HUES64 (cell line): ENCODE data around the gene IGF1R.

Experiments
- H3K27ac ChIP-seq: 2 replicates; pipeline ENCODE4 v1.7.0; 2013; ENCODE audit warnings: low read depth, low read length, inconsistent platforms
- H3K27me3 ChIP-seq: 2 replicates; pipeline ENCODE4 v1.6.1; 2013; ENCODE audit warnings: mild to moderate bottlenecking, low read length; ENCODE audit not compliant: insufficient read depth
- H3K36me3 ChIP-seq: 2 replicates; pipeline ENCODE4 v1.6.1; 2013; ENCODE audit warnings: mild to moderate bottlenecking, low read length; ENCODE audit not compliant: insufficient read depth
- H3K4me1 ChIP-seq: 2 replicates; pipeline ENCODE4 v1.6.1; 2013; ENCODE audit warnings: mild to moderate bottlenecking, low read length, moderate library complexity; ENCODE audit not compliant: insufficient read depth
- H3K4me3 ChIP-seq: 2 replicates; pipeline ENCODE4 v1.5.1; 2013; ENCODE audit warnings: mild to moderate bottlenecking, low read length, moderate library complexity
- H3K9ac ChIP-seq: 2 replicates; pipeline ENCODE4 v1.6.1; 2013; ENCODE audit warnings: mild to moderate bottlenecking, low read depth, low read length
- H3K9me3 ChIP-seq: 2 replicates; pipeline ENCODE4 v1.6.1; 2013; ENCODE audit warnings: low read depth, low read length; ENCODE audit not compliant: insufficient read depth
- WGBS: fragments of 150-250, 120-280 bp; methylation state at CpG from one replicate; pipeline ENCODE4 v1.1.7; 2013; ENCODE audit warnings: missing lambda C conversion rate; 5-methylcytosine and 5-hydroxymethylcytosine counted together

IGF1R gene

GRCh38 chr15:98676586-98677270 lies 28.4 kb downstream of the IGF1R start:
- Histone ChIP-seq H3K27me3 (no peaks in the 10 kb centered on the region), H3K36me3 (no peaks in the 10 kb centered on the region), H3K9me3 (no peaks in the 10 kb centered on the region), H3K27ac (no peak overlapping the region), H3K9ac (no peak overlapping the region), H3K4me1 (peaks cover 54% of the 10 kb centered on the region), H3K4me3 (no peak overlapping the region)
- 95% methylated on average over 4 of the region's 7 CpGs for whole genome bisulfite sequencing

- Histone ChIP-seq H3K36me3 (no peaks in the 10 kb centered on the region), H3K27me3 (no peaks in the 10 kb centered on the region), H3K9ac (no peak overlapping the region), H3K27ac (0 out of 2 replicates have a peak overlapping the region, but pooled peaks have one; percentile 27), H3K4me1 (peaks cover 53% of the 10 kb centered on the region), H3K4me3 (no peak overlapping the region), H3K9me3 (no peaks in the 10 kb centered on the region)
- WGBS, result 83% methylated on average over 5 of the region's 5 CpGs
Observed at GRCh38 chr15:98677345-98678059, 29.2 kb downstream of the IGF1R start.

- H3K9ac ChIP-seq, result no peak overlapping the region
- H3K27me3 ChIP-seq, result no peaks in the 10 kb centered on the region
- no peak overlapping the region; the same call in 1 of the 2 replicates for H3K27ac ChIP-seq
- no peaks in the 10 kb centered on the region for H3K36me3 ChIP-seq
- H3K4me1 ChIP-seq, result peaks cover 49% of the 10 kb centered on the region
- H3K9me3 ChIP-seq, result no peaks in the 10 kb centered on the region
- 96% methylated on average over 7 of the region's 7 CpGs for WGBS
- no peak overlapping the region for H3K4me3 ChIP-seq
Observed at GRCh38 chr15:98678484-98678883, 30.1 kb downstream of the IGF1R start.

- 94% methylated on average over 7 of the region's 7 CpGs for WGBS
- Histone ChIP-seq H3K4me3 (no peak overlapping the region), H3K27me3 (no peaks in the 10 kb centered on the region), H3K9me3 (no peaks in the 10 kb centered on the region), H3K27ac (no peak overlapping the region), H3K4me1 (peaks cover 48% of the 10 kb centered on the region), H3K36me3 (no peaks in the 10 kb centered on the region), H3K9ac (no peak overlapping the region)
Observed at GRCh38 chr15:98681061-98681460, 32.7 kb downstream of the IGF1R start.

GRCh38 chr15:98682992-98683701 lies 34.8 kb downstream of the IGF1R start:
- Histone ChIP-seq H3K27ac (no peak overlapping the region), H3K27me3 (no peaks in the 10 kb centered on the region), H3K36me3 (no peaks in the 10 kb centered on the region), H3K4me3 (no peak overlapping the region), H3K9ac (no peak overlapping the region), H3K4me1 (peaks cover 59% of the 10 kb centered on the region), H3K9me3 (no peaks in the 10 kb centered on the region)
- WGBS, result 82% methylated on average over 8 of the region's 9 CpGs

GRCh38 chr15:98683831-98684230 lies 35.5 kb downstream of the IGF1R start:
- Histone ChIP-seq H3K36me3 (no peaks in the 10 kb centered on the region), H3K9me3 (no peaks in the 10 kb centered on the region), H3K4me1 (peaks cover 64% of the 10 kb centered on the region), H3K27me3 (no peaks in the 10 kb centered on the region), H3K4me3 (no peak overlapping the region), H3K27ac (0 out of 2 replicates have a peak overlapping the region, but pooled peaks have one; percentile 33), H3K9ac (no peak overlapping the region)
- 65% methylated on average over 5 of the region's 5 CpGs for WGBS

GRCh38 chr15:98684436-98684835 lies 36.1 kb downstream of the IGF1R start:
- Histone ChIP-seq H3K27me3 (no peaks in the 10 kb centered on the region), H3K4me3 (no peak overlapping the region), H3K36me3 (no peaks in the 10 kb centered on the region), H3K4me1 (peaks cover 59% of the 10 kb centered on the region), H3K9ac (no peak overlapping the region), H3K9me3 (no peaks in the 10 kb centered on the region), H3K27ac (no peak overlapping the region)
- 79% methylated on average over 4 of the region's 4 CpGs for WGBS

- Histone ChIP-seq H3K4me3 (no peak overlapping the region), H3K9ac (no peak overlapping the region), H3K4me1 (peaks cover 59% of the 10 kb centered on the region), H3K27me3 (no peaks in the 10 kb centered on the region), H3K9me3 (no peaks in the 10 kb centered on the region), H3K36me3 (no peaks in the 10 kb centered on the region), H3K27ac (no peak overlapping the region)
- 91% methylated on average over 5 of the region's 5 CpGs for WGBS
Observed at GRCh38 chr15:98684995-98685525, 36.7 kb downstream of the IGF1R start.

GRCh38 chr15:98686983-98687382 lies 38.6 kb downstream of the IGF1R start:
- Histone ChIP-seq H3K27ac (peak overlapping the region; percentile 12; the same call in 1 of the 2 replicates), H3K27me3 (no peaks in the 10 kb centered on the region), H3K9me3 (no peaks in the 10 kb centered on the region), H3K4me1 (peaks cover 55% of the 10 kb centered on the region), H3K36me3 (no peaks in the 10 kb centered on the region), H3K9ac (0 out of 2 replicates have a peak overlapping the region, but pooled peaks have one; percentile 9), H3K4me3 (no peak overlapping the region)
- WGBS, result 75% methylated on average over 5 of the region's 5 CpGs

GRCh38 chr15:98689431-98689861 lies 41.1 kb downstream of the IGF1R start:
- 94% methylated on average over 5 of the region's 5 CpGs for WGBS
- no peak overlapping the region for H3K4me3 ChIP-seq
- peaks cover 55% of the 10 kb centered on the region for H3K4me1 ChIP-seq
- H3K27ac ChIP-seq, result no peak overlapping the region
- no peak overlapping the region for H3K9ac ChIP-seq
- H3K27me3 ChIP-seq, result no peaks in the 10 kb centered on the region
- no peaks in the 10 kb centered on the region for H3K9me3 ChIP-seq
- H3K36me3 ChIP-seq, result no peaks in the 10 kb centered on the region
